Heart left ventricle (tissue), 13 donors: ENCODE data around the gene MMAB.

Source experiments
- CTCF ChIP-seq, 12 donors: fragments of 200-600 bp; sonication (generic) in 4 of 12; IDR thresholded peaks; one replicate each; pipeline versions ENCODE4 v1.5.0 to v1.8.0; 2018 to 2022; ENCODE audit warnings: antibody characterized with exemption in 12 of 12, mild to moderate bottlenecking in 5 of 12
- POLR2A ChIP-seq, 2 donors: fragments of 450-650 bp; IDR thresholded peaks; one replicate each; pipeline ENCODE4 v1.6.1; 2017; ENCODE audit warnings: antibody characterized with exemption in 2 of 2, mild to moderate bottlenecking in 2 of 2, moderate library complexity in 2 of 2
- donor health status: ischemic (EF 13 %, LVEDD 7.1; RV severe dilation, severe dysfunction).
- donor health status: DM: no; HTN: yes; CAD: no.
- donor health status: DM: no; HTN: no; CAD: no.
- donor health status: ischemic (EF 25% LVEDD 6.9; RV normal size, moderate dysfunction).
- donor health status: ischemic (EF 25% LVEDD 5.7; RV mildly dilated, moderate dysfunction).
- donor health status: ischemic (EF 35%, LVEDD 5.7; RV mildly dilated, moderate dysfunction).
- donor health status: nonischemic (EF 11% LVEDD 7.7; RV severe dilation, severe dysfunction).
- donor health status: DM: yes; HTN: yes; CAD: no.
- donor health status: PGD.
- donor health status: ischemic (EF 29% LVEDD 5.4; RV normal size, mild dysfunction).
- donor health status: nonischemic (EF 23%, LVEDD 6.1; RV moderate dilation, normal function).

GRCh38 chr12:109567967-109568366, 5.3 kb downstream of the MMAB start:
- no peak for TF ChIP-seq CTCF (IDR thresholded peaks at IDR 0.05)
- no peak for TF ChIP-seq POLR2A (IDR thresholded peaks at IDR 0.05)
